Smooth muscle cell (in vitro differentiated cells): ENCODE data around the gene SLC6A11. TPM values are rescaled to one million over a fixed set of nuclear protein-coding genes. Genes with fewer than 3 reads are reported as not detected.

ENCODE experiments used
- DNase-seq: peaks from one replicate; lab custom pipeline; 2025; ENCODE audit not compliant: unreplicated experiment; lab: John Stamatoyannopoulos, UW
- H2AFZ ChIP-seq: fragments of 200-600 bp; sonication (generic); 2 replicates; pipeline ENCODE4 v1.6.0; 2016; ENCODE audit warnings: antibody characterized with exemption, low read depth, mild to moderate bottlenecking
- H3F3A ChIP-seq: fragments of 200-600 bp; sonication (generic); 2 replicates; pipeline ENCODE4 v1.6.0; 2017; ENCODE audit warnings: antibody characterized with exemption, low read depth
- H3K27ac ChIP-seq: fragments of 200-600 bp; sonication (generic); 2 replicates; pipeline ENCODE4 v1.5.1; 2016; ENCODE audit warnings: low read depth, mild to moderate bottlenecking
- H3K27me3 ChIP-seq: fragments of 200-600 bp; sonication (generic); 2 replicates; pipeline ENCODE4 v1.6.1; 2016; ENCODE audit warnings: low read depth, mild to moderate bottlenecking
- H3K36me3 ChIP-seq: fragments of 200-600 bp; sonication (generic); 2 replicates; pipeline ENCODE4 v1.5.1; 2016; ENCODE audit warnings: low read depth
- H3K4me1 ChIP-seq: fragments of 200-600 bp; sonication (generic); 2 replicates; pipeline ENCODE4 v1.5.1; 2016; ENCODE audit warnings: low read depth
- H3K4me2 ChIP-seq: fragments of 200-600 bp; sonication (generic); 2 replicates; pipeline ENCODE4 v1.6.0; 2016; ENCODE audit warnings: mild to moderate bottlenecking
- H3K4me3 ChIP-seq: fragments of 200-600 bp; sonication (generic); 2 replicates; pipeline ENCODE4 v1.5.1; 2016; ENCODE audit warnings: mild to moderate bottlenecking
- H3K79me2 ChIP-seq: fragments of 200-600 bp; sonication (generic); 2 replicates; pipeline ENCODE4 v1.6.0; 2016; ENCODE audit warnings: low read depth, mild to moderate bottlenecking
- H3K9ac ChIP-seq: fragments of 200-600 bp; sonication (generic); 2 replicates; pipeline ENCODE4 v1.6.0; 2016; ENCODE audit warnings: low read depth
- H3K9me3 ChIP-seq: fragments of 200-600 bp; sonication (generic); replicated peaks from 2 replicates; pipeline ENCODE4 v1.5.1; 2016; ENCODE audit warnings: low read depth
- H4K20me1 ChIP-seq: fragments of 200-600 bp; sonication (generic); 2 replicates; pipeline ENCODE4 v1.6.0; 2016; ENCODE audit warnings: low read depth
- WGBS: methylation state at CpG from one replicate; pipeline ENCODE4 v1.1.7; 2016; ENCODE audit warnings: low lambda C conversion rate; 5-methylcytosine and 5-hydroxymethylcytosine counted together
- polyA plus RNA-seq: library from polyadenylated mRNA; unstranded; fragments of >200 nt; fragmentation: Nextera tagmentation; extraction: Ambion mirVana; gene quantifications from 2 replicates; pipeline ENCODE4 v1.2.1, GENCODE V29; 2016
- total RNA-seq: library from RNA; depleted of rRNA; stranded (reverse); fragments of >200 nt; gene quantifications from 2 replicates; pipeline ENCODE4 v1.2.3, GENCODE V29; 2014
- TF ChIP-seq, protein P1 (sequence below): fragments of 200-600 bp; sonication (generic); IDR thresholded peaks from 2 replicates; pipeline ENCODE4 v1.5.1; 2017; ENCODE audit warnings: borderline replicate concordance, mild to moderate bottlenecking, antibody characterized with exemption; ENCODE audit not compliant: insufficient read depth, poor library complexity, severe bottlenecking

SLC6A11 gene
- total and polyA plus RNA-seq, 2 experiments from 2014 or later, result not detected

DNA sequence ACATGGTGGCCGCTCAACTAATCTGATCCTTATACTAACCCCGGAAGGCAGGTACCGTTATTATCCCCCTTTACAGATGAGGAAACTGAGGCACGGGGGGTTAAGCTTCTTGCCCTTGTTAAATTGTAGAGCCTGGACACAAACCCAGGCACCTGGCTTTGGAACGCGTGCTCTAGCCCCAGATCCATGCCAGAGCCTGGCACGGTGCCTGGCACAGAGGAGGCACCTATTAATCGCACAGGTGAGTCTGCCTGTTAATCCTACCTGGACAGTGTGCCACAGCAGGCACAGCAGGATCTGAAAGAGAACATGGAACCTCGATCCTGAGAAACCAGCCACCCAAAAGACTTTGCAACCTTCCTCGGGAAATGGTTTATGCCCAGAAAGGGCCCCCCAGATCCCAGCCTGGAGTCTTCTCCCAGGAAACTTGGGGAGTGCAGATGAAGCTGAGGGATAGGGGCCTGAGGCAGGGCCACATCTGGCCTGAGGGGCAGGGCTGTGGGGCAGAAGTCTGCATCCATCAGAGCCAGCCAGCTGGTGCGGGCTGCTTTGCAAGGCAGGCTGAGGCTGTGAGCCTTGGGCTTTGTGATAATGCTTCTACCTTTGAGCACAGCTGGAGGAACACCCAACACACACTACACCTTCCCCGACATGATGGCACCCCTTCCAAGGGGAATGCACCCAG, 121.3 kb downstream of the SLC6A11 start:
- TF ChIP-seq, protein P1, sequence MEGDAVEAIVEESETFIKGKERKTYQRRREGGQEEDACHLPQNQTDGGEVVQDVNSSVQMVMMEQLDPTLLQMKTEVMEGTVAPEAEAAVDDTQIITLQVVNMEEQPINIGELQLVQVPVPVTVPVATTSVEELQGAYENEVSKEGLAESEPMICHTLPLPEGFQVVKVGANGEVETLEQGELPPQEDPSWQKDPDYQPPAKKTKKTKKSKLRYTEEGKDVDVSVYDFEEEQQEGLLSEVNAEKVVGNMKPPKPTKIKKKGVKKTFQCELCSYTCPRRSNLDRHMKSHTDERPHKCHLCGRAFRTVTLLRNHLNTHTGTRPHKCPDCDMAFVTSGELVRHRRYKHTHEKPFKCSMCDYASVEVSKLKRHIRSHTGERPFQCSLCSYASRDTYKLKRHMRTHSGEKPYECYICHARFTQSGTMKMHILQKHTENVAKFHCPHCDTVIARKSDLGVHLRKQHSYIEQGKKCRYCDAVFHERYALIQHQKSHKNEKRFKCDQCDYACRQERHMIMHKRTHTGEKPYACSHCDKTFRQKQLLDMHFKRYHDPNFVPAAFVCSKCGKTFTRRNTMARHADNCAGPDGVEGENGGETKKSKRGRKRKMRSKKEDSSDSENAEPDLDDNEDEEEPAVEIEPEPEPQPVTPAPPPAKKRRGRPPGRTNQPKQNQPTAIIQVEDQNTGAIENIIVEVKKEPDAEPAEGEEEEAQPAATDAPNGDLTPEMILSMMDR, result no peak
- Histone ChIP-seq H4K20me1 (no peaks in the 10 kb centered on the region), H3F3A (no peaks in the 10 kb centered on the region), H3K79me2 (no peaks in the 10 kb centered on the region), H3K4me2 (no peak overlapping the region), H3K27ac (no peak overlapping the region), H3K9ac (no peak overlapping the region), H3K36me3 (no peaks in the 10 kb centered on the region), H3K9me3 (no peaks in the 10 kb centered on the region), H2AFZ (no peak overlapping the region), H3K4me3 (no peak overlapping the region), H3K4me1 (no peaks in the 10 kb centered on the region), H3K27me3 (no peaks in the 10 kb centered on the region)
- 87% methylated on average over 12 of the region's 12 CpGs for WGBS
- DNase-seq, result no peak

DNA sequence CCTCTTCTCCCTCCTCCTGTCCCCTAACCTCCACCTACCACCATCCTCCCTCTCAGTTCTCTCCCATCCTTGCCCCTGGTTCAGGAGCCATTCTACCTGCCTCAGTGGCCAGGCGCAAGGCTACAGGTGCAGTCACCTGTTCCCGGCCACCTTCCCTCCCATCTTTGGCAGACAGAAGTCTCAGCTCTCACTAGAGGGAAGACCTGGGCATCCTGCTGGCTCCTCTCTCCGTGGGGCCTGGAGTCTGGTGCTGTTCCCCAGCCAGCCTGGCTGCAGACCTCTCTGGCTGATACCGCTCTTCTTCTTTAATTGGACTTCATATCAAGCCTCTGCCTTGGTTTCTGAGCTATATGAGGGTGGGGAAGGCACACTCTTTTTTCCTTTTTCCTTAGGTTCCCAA, 123.5 kb downstream of the SLC6A11 start:
- Histone ChIP-seq H3K79me2 (no peaks in the 10 kb centered on the region), H3K4me1 (no peaks in the 10 kb centered on the region), H3K27ac (no peak overlapping the region), H4K20me1 (no peaks in the 10 kb centered on the region), H3F3A (no peaks in the 10 kb centered on the region), H3K9ac (no peak overlapping the region), H3K4me3 (no peak overlapping the region), H3K9me3 (no peaks in the 10 kb centered on the region), H2AFZ (no peak overlapping the region), H3K4me2 (no peak overlapping the region), H3K36me3 (no peaks in the 10 kb centered on the region), H3K27me3 (no peaks in the 10 kb centered on the region)
- DNase-seq, result no peak
- TF ChIP-seq, protein P1, result no peak
- WGBS, result 90% methylated on average over 4 of the region's 4 CpGs

DNA sequence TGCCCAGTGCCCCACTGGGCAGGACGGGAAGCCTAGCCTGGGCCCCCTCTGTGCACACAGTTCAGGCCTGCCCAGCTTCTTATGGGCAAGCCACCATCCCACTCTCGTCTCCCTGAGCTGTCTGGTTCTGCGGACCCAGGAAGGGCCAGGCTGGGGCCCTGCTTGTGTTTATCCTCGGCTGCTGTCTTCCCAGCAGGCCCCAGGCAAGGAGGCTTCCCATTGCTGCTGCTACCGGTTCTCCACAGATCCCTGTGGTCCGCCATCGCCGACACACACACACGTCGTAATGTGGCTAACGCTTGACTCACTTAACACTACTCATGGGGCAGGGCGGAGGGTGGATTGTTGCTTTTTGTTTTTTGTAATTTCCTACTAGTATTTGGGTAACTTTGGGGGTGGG, 124.1 kb downstream of the SLC6A11 start:
- WGBS, result 69% methylated on average over 12 of the region's 12 CpGs
- Histone ChIP-seq H3K4me3 (no peak overlapping the region), H3K27ac (no peak overlapping the region), H3K9me3 (no peaks in the 10 kb centered on the region), H4K20me1 (no peaks in the 10 kb centered on the region), H3K4me1 (no peaks in the 10 kb centered on the region), H3F3A (no peaks in the 10 kb centered on the region), H3K79me2 (no peaks in the 10 kb centered on the region), H3K9ac (no peak overlapping the region), H3K27me3 (no peaks in the 10 kb centered on the region), H2AFZ (no peak overlapping the region), H3K4me2 (no peak overlapping the region), H3K36me3 (no peaks in the 10 kb centered on the region)
- no peak for DNase-seq
- TF ChIP-seq, protein P1, result no peak

DNA sequence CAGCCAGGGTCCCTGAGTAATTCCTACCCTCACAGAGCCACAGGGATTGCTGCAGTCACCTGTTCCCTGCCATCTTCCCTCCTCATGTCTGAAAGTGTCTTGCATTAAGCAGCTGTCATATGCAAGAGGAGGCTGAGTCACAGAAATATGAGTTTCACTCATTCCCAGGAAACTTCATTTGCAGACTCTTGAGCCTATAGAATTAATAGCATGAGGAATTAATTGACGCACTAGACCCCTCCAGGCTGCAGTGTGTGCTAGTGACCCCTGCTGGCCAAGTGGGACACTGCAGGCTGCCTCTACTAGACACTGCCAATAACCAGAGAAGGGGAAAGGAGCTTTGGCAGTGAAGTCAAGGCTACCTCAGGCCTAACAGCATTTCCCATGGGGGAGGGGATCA, 125.9 kb downstream of the SLC6A11 start:
- no peaks in the 10 kb centered on the region for H3K9me3 ChIP-seq
- no peaks in the 10 kb centered on the region for H3K27me3 ChIP-seq
- no peak overlapping the region for H2AFZ ChIP-seq
- TF ChIP-seq, protein P1, result peak; percentile 75
- no peaks in the 10 kb centered on the region for H4K20me1 ChIP-seq
- H3K27ac ChIP-seq, result no peak overlapping the region
- no peaks in the 10 kb centered on the region for H3K36me3 ChIP-seq
- no peaks in the 10 kb centered on the region for H3K79me2 ChIP-seq
- WGBS, result 60% methylated on average over 1 of the region's 1 CpG
- H3K4me3 ChIP-seq, result no peak overlapping the region
- no peak overlapping the region for H3K4me2 ChIP-seq
- H3K4me1 ChIP-seq, result no peaks in the 10 kb centered on the region
- DNase-seq, result no peak
- no peaks in the 10 kb centered on the region for H3F3A ChIP-seq
- H3K9ac ChIP-seq, result no peak overlapping the region
